GM19455 (cell line): Measurements from ENCODE around the gene TPBG.
A peak's percentile ranks its signal among the peaks of the same experiment; 100 is the strongest.
"Not testable (repeated sequence)": the region's sequence is repeated elsewhere in the genome, so short reads cannot be mapped to it uniquely, and the experiment has no call there.

Experiments
- ATAC-seq: cut with Tn5 transposase; IDR thresholded peaks from one replicate; pipeline ENCODE4 v1.9.1; 2021; ENCODE audit not compliant: unreplicated experiment

The TPBG gene

GRCh38 chr6:82372656-82373055, 9.0 kb downstream of the TPBG start:
- no peak for ATAC-seq

DNA sequence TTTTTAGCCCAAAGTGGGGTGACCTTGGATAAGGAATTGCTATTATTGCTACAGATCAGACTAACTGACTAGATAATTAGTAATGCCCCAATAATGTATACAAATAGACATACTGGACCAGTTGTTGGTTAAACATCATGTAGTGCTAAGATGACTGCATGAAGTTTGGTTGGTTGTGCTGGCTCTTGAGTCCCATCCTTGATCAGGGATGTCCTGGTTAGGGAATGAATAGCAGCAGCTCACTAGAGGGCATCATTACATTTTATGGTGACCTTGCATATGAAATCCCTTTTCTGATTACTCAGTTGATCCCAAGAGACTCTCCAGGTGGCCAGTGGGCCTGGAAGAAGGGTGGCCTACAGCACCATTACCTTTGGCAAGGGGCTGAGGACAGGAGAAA, 10.9 kb downstream of the TPBG start:
- ATAC-seq: no peak

DNA sequence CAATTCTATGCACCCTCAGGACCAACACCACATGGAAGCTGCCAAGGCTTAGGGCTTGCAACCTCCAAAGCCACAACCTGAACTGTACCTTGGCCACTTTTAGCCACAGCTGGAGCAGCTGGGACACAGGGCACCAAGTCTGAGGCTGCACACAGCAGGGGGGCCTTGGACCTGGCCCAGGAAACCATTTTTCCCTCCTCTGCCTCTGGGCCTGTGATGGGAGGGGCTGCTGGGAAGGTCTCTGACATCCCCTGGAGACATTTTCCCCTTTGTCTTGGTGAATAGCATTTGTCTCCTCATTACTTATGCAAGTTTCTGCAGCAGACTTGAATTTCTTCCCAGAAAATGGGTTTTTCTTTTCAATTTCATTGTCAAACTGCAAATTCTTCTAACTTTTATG, 13.0 kb downstream of the TPBG start:
- ATAC-seq: no peak

DNA sequence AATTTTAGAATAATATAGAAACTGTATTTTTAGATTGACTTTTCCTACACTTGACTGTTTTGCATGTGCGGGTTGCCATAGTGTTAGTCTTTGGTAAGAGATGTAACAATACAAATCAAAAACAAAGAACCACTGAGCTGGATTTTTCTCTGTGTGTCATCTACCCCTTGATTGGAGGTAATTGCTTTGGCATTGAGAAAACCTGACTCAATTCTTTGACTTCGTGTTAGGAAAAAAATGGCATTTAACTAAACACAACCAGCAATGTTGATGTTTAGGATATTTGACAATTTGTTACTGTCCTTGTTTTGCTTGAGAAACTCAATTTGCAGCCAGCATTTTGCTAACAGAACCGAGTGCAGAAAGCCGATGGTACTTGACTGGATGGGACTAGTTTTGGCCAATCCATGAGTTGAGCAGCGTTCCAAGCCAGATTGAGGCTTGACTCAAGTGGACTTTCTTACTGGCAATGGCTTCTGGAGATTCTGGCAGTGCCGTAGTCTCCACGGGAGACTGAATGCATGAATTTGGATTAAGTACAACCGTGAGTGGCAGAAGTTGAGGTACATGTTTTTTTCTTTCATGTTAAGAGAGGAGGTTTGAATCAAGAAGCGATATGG, 17.1 kb downstream of the TPBG start:
- ATAC-seq: no peak

- ATAC-seq: peak; percentile 91
Measured at GRCh38 chr6:82381278-82381677, 17.7 kb downstream of the TPBG start.

- no peak for ATAC-seq
Measured at GRCh38 chr6:82385102-82385501, 21.5 kb downstream of the TPBG start.

- no peak for ATAC-seq
Measured at GRCh38 chr6:82385546-82385945, 21.9 kb downstream of the TPBG start.

GRCh38 chr6:82385961-82386360, 22.3 kb downstream of the TPBG start:
- no peak for ATAC-seq

- not testable (repeated sequence) for ATAC-seq
Measured at GRCh38 chr6:82394770-82395169, 31.2 kb downstream of the TPBG start.

DNA sequence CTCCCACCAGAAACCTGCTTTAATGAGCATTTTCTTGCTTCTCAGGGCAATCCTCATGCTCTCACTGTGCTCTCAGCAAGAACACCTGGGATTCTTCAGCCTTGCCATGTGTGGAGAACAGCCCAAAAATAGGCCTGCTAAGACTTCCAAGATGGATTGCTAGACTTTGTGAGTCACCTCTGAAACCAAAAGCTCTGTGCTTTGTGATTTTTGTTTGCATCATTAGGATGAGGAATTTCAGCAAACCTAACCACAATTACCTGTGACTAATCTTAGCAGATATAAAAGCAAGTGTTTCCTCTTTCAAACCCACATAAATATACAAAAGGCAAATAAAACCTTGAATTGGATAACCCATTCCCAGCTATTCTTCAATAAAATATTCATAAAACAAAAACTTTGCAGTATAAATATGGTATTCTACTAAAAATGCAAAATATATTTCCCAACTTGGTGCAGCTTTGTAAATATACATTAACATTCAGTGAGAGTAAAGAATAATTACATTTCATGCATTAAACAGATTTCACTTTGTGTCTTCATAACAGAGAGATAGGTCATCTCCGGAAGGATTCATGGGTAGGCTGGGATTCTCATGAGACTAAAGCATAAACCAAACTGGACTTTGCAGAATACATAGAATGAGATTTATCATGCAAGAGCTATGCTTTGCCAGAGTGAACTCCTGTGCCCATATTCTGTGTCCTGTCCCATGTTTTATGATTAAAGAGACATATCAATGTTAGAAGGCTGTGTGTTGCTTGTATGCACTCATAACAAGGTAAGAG, 33.5 kb downstream of the TPBG start:
- no peak for ATAC-seq

GRCh38 chr6:82397962-82398692, 34.5 kb downstream of the TPBG start:
- ATAC-seq: no peak

GRCh38 chr6:82408952-82409431, 45.4 kb downstream of the TPBG start:
- ATAC-seq: no peak

- ATAC-seq: no peak
Measured at GRCh38 chr6:82410151-82410648, 46.6 kb downstream of the TPBG start.

DNA sequence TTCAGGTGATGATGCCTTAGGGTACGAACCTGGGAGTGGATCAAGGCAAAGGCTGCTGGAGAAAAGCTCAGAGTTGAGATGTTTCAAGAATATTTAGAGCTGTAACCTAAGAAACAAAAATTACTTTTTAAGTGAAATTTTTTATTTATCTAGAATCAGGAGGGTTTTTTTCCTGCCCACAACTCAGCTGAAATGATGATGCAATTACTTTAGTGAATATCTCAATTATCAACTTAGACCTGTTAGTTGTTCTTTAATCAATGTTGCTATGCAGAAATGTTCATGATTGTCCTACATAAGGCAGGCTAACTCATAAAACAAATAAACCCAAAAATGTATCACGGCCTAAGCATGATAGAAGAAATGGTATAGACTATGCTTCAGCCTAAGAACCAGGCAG, 50.3 kb downstream of the TPBG start:
- no peak for ATAC-seq

DNA sequence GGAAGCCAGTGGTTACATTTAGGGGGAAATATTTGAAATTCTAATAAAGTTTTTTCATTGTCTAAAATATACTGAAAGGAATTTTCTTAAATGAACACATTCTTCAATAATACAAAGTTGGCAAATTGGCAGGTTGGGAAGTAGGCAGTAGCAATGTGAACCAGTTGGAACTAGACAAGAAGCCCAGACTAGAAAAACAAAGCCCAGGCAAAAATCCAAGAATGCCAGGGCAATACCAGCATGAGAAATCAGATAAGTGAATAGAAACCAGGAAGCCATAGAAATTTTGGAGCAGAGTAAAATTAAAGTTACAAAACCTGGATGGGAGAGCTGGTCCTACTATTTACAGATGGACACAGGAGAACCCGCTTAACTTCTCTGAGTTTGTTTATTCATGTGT, 52.2 kb downstream of the TPBG start:
- no peak for ATAC-seq

DNA sequence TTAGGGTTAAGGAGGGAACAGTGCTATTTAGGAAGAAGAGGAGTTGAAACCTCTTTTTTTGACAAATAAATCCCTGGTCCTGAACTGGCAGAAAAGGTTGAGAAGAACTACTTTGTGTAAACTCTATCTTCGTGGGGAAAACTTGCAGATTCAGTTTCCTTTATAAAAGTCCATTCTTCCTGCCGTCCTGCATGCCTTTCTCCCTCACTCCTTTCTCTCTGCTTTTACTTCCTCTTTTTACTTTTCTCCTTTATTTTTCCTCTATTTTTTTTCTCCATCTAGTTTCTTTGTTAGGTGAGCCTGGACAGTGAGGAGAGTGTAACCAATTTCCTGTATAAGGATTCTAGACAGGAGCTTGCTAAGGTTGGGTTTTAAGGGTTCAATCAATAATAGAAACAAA, 52.7 kb downstream of the TPBG start:
- ATAC-seq: no peak
